HG03175 (cell line): ENCODE data around the gene CD160.
"Not testable (repeated sequence)": the region's sequence is repeated elsewhere in the genome, so short reads cannot be mapped to it uniquely, and the experiment has no call there.

Experiments used
- ATAC-seq: cut with Tn5 transposase; IDR thresholded peaks from one replicate; pipeline ENCODE4 v1.9.1; 2021; ENCODE audit warnings: mild to moderate bottlenecking, moderate library complexity; ENCODE audit not compliant: unreplicated experiment

CD160 gene

DNA sequence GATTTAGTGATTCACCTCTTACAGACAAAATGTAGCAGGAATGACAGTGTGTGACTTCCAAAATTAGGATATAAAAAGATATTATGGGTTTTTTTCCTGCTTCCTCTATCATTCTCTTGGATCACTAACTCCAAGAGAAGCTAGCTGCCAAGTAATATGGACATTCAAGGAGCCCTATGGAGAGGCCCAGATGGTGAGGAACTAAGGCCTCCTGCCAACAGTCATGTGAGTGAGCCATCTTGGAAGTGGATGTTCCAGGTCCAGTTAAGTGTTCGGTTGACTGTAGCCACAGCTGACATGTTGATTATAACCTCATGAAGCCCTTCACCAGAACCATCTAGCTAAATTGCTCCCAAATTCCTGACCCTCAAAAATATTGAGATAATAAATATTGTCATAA, 38.8 kb downstream of the CD160 start:
- no peak for ATAC-seq

DNA sequence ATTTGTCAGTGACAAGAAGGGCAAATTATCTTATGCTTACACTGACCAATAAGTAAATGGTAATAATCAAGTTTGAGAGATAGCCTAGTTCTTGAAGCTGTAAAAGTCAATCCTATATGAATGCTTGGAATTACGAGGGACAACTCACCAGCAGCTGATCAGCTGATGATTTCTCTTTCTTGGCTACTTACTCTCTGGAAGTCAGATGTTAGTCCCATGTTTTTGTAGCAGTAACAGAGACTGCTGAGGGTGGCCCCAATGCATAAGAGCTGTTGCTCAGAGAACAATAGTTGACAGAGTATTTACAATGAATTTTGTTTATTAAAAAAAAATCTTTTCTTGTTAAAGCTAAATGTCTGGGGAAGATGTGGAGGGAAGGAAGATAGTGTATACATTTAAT, 39.3 kb downstream of the CD160 start:
- no peak for ATAC-seq

DNA sequence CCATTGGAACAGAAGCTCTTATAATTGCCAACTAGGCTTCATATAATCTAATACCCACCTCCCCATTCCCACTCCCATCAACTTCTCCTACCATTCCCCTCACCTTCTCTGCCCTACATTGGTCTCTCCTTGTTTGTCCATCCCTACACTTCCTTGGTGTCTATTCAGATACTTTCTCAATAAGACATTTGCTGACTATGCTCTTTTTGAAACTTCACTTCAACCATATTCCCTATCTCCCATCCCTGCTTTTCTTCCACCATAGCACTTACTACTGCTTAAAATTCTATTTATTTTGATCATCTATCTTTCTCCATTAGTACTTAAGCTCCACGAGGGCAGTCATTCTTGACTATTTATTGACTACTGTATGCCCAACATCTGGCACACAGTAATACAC, 40.4 kb downstream of the CD160 start:
- no peak for ATAC-seq

DNA sequence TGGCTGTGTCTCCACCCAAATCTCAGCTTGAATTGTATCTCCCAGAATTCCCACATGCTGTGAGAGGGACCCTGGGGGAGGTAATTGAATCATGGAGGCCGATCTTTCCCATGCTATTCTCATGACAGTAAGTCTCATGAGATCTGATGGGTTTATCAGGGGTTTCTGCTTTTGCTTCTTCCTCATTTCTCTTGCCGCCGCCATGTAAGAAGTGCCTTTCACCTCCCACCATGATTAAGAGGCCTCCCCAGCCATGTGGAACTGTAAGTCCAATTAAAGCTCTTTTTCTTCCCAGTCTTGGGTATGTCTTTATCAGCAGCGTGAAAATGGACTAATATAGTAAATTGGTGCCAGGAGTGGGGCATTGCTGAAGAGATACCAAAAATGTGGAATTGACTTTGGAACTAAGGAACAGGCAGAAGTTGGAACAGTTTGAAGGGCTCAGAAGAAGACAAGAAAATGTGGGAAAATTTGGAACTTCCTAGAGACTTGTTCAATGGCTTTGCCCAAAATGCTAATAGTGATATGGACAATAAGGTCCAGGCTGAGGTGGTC, 41.2 kb downstream of the CD160 start:
- ATAC-seq, result not testable (repeated sequence)

DNA sequence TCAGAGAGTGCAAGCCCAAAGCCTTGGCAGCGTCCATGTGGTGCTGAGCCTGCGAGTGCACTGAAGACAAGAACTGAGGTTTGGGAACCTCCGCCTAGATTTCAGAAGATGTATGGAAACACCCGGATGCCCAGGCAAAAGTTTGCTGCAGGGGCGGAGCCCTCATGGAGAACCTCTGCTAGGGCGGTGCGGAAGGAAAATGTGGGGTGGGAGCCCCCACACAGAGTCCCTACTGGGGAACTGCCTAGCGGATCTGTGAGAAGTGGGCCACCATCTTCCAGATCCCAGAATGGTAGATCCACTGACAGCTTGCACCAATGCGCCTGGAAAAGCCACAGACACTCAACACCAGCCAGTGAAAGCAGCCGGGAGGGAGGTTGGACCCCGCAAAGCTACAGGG, 42.2 kb downstream of the CD160 start:
- ATAC-seq, result not testable (repeated sequence)

DNA sequence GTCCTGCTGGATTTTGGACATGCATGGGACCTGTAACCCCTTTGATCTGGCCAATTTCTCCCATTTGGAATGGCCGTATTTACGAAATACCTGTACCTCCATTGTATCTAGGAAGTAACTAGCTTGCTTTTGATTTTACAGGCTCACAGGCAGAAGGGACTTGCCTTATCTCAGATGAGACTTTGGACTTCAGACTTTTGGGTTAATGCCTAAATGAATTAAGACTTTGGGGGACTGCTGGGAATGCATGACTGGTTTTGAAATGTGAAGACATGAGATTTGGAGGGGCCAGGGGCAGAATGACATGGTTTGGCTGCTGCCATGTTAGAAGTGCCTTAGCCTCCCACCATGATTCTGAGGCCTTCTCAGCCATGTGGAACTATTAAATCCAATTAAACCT, 42.7 kb downstream of the CD160 start:
- not testable (repeated sequence) for ATAC-seq

DNA sequence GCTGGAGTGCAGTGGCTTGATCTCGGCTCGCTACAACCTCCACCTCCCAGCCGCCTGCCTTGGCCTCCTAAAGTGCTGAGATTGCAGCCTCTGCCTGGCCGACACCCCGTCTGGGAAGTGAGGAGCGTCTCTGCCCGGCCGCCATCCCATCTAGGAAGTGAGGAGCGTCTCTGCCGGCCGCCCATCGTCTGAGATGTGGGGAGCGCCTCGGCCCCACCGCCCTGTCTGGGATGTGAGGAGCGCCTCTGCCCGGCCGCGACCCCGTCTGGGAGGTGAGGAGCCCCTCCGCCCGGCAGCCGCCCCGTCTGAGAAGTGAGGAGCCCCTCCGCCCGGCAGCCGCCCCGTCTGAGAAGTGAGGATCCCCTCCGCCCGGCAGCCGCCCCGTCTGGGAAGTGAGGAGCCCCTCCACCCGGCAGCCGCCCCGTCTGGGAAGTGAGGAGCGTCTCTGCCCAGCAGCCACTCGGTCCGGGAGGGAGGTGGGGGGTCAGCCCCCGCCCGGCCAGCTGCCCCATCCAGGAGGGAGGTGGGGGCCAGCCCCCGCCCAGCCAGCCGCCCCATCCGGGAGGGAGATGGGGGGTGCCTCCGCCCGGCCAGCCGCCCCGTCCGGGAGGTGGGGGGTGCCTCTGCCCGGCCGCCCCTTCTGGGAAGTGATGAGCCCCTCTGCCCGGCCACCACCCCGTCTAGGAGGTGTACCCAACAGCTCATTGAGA, 45.1 kb downstream of the CD160 start:
- not testable (repeated sequence) for ATAC-seq

DNA sequence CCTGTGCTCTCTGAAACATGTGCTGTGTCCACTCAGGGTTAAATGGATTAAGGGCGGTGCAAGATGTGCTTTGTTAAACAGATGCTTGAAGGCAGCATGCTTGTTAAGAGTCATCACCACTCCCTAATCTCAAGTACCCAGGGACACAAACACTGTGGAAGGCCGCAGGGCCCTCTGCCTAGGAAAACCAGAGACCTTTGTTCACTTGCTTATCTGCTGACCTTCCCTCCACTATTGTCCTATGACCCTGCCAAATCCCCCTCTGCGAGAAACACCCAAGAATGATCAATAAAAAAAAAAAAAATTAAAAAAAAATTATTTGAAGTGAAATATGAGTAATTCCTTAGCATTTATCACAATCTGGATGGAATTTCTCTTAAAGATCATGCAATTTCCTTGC, 45.8 kb downstream of the CD160 start:
- ATAC-seq, result not testable (repeated sequence)

DNA sequence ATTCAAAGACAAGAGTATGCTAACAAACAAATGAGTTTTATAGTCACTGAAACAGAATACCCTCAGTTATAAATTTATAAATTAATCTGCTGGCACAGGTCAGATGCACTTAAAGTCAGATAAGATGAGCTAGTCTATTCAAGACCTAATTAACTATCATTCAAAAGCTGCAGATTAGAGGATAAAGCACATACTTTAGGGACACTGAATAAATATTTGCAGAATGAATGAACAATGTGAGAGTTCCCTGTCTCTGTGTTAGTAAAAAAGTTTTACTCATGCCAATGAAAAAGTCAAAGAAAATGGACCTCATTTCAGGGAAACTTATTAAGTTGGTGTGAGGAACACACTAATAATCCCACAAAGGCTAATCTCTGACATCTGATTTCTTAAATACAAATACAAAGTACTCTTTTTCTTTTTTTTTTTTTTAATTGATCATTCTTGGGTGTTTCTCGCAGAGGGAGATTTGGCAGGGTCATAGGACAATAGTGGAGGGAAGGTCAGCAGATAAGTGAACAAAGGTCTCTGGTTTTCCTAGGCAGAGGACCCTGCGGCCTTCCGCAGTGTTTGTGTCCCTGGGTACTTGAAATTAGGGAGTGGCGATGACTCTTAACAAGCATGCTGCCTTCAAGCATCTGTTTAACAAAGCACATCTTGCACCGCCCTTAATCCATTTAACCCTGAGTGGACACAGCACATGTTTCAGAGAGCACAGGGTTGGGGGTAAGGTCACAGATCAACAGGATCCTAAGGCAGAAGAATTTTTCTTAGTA, 46.5 kb downstream of the CD160 start:
- ATAC-seq, result not testable (repeated sequence)

DNA sequence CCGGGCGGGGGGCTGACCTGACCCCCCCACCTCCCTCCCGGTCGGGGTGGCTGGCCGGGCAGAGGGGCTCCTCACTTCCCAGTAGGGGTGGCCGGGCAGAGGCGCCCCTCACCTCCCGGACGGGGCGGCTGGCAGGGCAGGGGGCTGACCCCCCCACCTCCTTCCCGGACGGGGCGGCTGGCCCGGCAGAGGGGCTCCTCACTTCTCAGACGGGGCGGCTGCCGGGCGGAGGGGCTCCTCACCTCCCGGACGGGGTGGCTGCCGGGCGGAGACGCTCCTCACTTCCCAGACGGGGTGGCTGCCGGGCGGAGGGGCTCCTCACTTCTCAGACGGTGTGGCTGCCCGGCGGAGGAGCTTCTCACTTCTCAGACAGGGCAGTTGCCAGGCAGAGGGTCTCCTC, 47.6 kb downstream of the CD160 start:
- ATAC-seq, result not testable (repeated sequence)

DNA sequence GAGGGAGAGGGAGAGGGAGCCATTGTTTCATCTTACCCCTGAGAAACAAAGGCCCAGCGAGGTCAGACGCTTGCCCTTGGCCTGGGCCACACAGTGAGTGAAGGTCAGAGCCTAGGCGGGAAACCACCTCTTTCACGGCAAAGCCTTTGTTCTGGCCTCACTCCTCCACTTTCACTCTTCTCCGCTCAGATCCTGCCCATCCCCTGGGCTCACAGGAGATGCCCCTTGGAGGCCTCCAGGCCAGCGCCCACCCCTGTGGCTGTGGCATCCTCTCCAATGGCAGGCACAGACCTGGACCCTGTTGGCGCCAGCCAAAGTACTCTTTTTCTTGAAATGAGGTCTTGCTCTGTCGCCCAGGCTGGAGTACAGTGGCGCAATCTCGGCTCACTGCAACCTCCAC, 48.7 kb downstream of the CD160 start:
- ATAC-seq, result not testable (repeated sequence)

DNA sequence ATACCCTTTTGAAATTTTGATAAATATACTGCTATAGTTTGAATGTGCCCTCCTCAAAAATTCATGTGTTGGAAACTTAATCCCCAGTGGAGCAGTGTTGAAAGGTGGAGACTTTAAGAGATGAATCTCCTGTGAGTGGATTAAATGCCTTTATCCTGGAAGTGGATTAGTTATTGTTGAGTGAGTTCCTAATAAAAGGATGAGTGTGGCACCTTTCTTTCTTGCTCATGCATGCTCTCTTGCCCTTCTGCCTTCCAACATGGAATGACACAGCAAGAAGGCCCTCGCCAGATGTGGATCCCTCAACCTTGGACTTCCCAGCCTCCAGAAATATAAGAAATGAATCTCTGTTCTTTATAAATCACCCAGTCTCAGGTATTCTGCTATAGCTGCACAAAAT, 51.8 kb downstream of the CD160 start:
- no peak for ATAC-seq

DNA sequence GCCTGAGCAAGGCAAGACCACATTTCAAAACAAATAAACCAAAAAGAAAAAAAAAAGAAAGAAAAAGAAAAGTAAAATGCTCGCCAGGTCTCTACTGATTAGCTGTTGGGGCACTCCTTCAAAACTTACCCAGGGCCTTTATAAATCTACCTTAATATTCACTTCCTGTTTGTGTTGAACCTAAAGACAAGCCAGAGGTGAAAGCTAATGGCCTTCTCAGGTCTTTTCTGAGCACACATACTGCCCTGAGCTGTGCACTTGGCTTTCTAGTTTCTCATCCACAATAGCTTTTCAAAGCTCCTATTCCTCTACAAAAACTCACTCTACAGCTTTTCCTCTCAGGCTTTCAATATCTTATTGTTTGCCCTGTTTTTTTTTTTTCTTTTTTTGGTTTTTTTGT, 54.1 kb downstream of the CD160 start:
- ATAC-seq, result no peak

DNA sequence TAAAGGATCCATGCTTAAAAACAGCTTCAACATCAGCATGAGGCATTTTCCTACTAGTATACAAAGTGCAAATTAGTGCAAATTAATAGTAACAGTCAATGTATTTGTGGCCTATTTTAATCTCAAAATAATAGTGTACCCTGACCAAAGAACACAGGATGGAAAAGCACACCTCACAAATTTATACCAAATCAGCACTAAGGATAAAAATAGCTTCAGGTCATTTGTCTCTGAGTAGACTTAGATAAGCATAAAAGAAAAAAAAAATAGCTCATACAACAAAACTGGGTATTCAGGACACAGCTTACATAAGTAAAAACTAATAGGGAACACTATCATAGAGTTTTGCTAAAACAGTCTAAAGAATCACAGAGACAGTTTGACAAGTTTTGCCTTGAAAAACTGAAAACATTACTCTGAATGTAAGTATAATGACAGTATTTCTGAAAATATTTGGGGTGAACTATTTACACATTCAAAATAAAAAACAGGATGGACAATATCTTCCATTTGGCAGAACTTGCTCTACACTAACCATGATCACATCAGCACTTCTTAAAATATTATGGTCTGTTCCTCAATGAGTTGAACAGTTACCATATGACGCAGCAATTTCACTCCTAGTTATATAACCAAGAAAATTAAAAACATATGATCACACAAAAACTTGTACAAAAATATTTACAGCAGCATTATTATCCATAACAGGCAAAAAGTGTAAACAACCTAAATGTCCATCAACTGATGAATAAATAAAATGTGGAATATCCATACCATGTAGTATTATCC, 58.3 kb downstream of the CD160 start:
- ATAC-seq, result no peak

DNA sequence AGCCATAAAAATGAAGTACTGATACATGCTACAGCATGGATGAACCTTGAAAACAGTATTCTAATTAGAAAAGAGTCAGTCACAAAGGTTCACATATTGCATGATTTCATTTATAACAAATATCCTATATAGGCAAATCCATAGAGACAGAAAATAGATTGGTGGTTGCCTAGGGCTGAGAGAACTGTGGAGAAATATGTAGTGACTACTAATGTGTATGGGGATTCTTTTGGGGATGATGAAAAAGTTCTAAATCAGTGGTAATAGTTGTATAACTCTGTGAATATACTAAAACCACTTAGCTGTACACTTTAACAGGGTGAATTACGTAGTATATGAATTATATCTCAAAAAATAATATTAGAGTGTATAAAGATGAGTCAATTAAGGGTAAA, 58.8 kb downstream of the CD160 start:
- ATAC-seq, result no peak

DNA sequence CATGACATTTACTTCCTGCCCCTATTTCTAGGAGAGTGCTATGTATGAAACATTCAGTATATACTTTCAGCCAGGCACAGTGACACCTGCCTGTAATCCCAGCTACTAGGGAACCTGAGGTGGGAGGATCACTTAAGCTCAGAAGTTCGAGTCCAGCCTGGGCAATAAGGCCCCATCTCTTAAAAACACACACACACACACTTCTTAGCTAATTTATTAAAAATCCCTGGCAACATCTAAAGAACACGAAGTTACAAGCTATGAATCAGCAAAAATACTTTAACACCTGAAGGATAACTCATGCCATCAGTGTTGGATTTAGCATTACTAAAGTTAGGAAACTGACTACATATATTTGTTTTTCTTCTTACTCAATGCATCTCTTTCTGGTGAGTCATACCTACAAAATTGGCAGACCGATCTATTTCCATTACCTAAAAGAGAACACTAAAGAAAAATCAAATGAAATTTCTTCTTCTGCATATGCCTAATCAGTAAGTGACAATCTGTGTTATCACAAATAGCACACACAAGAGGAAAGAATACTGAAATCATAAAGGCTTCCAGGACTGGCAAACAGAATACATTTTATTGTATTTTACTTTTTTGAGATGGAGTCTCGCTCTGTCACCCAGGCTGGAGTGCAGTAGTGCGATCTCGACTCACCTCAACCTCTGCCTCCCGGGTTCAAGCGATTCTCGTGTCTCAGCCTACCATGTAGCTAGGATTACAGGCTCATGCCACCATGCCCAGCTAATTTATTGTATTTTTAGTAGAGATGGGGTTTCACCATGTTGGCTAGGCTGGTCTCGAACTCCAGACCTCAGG, 63.2 kb downstream of the CD160 start:
- ATAC-seq, result no peak

DNA sequence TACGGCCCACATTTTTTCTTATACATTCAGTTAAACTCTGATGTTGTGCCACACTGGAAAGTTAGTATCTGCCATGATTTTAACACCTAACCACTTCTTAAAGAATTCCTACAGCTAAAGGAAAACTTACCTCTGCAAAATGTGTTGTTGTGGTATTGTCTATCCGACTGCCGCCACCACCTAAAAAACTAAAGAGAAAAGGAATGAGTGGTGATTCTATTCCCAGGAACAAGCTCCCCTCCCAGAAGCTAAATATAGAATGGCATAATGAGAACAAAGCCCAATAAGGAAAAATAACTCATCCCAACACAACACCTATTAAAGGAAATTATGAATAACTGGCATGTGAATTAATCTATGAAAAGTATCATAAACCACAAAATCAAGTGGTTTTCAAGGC, 65.1 kb downstream of the CD160 start:
- no peak for ATAC-seq

DNA sequence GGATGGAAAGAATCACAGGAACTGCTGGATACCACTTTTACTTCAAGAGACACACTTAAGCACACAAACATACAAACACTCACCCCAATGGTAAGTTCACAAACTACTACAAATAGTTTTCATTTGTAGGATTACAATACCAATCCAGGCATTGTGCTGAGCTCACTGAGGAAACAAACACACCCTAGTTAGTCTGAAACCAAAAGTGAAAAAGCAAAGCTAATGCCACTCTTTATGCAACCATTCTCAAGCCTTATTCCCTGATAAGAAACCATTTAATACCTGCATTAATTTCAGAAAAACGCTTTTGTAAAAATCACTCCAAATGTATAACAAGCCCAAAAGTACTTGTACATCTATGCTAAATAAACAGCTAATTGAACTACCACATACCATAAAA, 66.2 kb downstream of the CD160 start:
- ATAC-seq, result no peak

DNA sequence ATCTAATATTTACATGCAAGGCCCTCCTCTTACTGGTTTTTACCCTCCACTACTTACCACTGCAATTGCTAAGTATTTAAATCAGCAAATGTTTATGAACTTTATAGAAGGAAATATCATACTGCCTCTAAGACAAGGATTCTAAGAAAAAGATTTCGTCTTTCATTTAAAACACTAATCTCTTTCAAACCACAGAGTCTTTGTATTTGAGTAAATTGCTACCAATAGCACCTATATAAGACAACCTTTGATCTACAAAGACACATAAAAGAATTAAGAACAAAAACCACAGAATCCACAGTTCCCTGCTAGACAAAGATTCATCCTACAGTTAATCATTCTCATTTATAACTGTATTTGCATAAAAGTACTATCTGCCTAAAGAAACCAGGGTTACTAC, 67.0 kb downstream of the CD160 start:
- ATAC-seq, result no peak

DNA sequence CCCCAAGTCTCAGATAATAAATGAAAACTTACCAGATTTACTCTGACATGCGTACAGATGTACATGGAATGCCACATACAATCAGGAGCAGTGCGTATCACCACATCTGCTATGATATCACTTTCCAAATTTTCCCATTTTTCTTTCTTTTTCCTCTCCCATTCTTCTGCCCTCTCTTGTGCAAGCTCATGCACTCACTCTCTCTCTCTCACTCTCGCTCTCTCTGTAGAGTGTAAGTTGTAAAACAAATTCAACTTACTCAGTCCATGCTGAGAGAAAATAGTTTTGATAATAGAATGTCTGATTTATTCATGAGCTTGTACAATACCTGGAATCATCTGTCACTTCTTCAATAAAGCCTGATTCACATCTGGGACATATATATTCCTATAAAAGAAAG, 69.3 kb downstream of the CD160 start:
- ATAC-seq, result no peak
